Neural progenitor cell (in vitro differentiated cells): Measurements from ENCODE around the gene HOXB4. TPM values are rescaled to one million over a fixed set of nuclear protein-coding genes. Genes with fewer than 3 reads are reported as not detected.

Source experiments
- DNase-seq: peaks from one replicate; pipeline ENCODE4 v3.0.0-alpha.2; 2016; ENCODE audit warnings: low spot score
- H2AFZ ChIP-seq: fragments of 200-600 bp; sonication (generic); replicated peaks from 2 replicates; pipeline ENCODE4 v1.6.1; 2016; ENCODE audit warnings: antibody characterized with exemption
- H3F3A ChIP-seq: fragments of 200-600 bp; sonication (generic); 2 replicates; pipeline ENCODE4 v1.6.1; 2016; ENCODE audit warnings: antibody characterized with exemption, low read depth
- H3K27ac ChIP-seq: fragments of 200-600 bp; sonication (generic); 2 replicates; pipeline ENCODE4 v1.5.1; 2016; ENCODE audit warnings: mild to moderate bottlenecking
- H3K27me3 ChIP-seq: fragments of 200-600 bp; sonication (generic); 2 replicates; pipeline ENCODE4 v1.6.1; 2016; ENCODE audit warnings: mild to moderate bottlenecking, moderate library complexity
- H3K36me3 ChIP-seq: fragments of 200-600 bp; sonication (generic); 2 replicates; pipeline ENCODE4 v1.5.1; 2016
- H3K4me1 ChIP-seq: fragments of 200-600 bp; sonication (generic); 2 replicates; pipeline ENCODE4 v1.6.1; 2016; ENCODE audit warnings: mixed run types
- H3K4me2 ChIP-seq: fragments of 200-600 bp; sonication (generic); 2 replicates; pipeline ENCODE4 v1.6.1; 2016
- H3K4me3 ChIP-seq: fragments of 200-600 bp; sonication (generic); 2 replicates; pipeline ENCODE4 v1.5.1; 2016
- H3K79me2 ChIP-seq: fragments of 200-600 bp; sonication (generic); 2 replicates; pipeline ENCODE4 v1.6.1; 2016; ENCODE audit warnings: low read depth
- H3K9ac ChIP-seq: fragments of 200-600 bp; sonication (generic); 2 replicates; pipeline ENCODE4 v1.6.1; 2016
- H3K9me3 ChIP-seq: fragments of 200-600 bp; sonication (generic); 2 replicates; pipeline ENCODE4 v1.5.1; 2016; ENCODE audit warnings: low read depth
- H4K20me1 ChIP-seq: fragments of 200-600 bp; sonication (generic); 2 replicates; pipeline ENCODE4 v1.6.1; 2016; ENCODE audit warnings: low read depth
- H3K27ac Mint-ChIP-seq: 3 replicates; pipeline ENCODE4 v1.8.0; 2021; ENCODE audit warnings: mixed read lengths
- H3K27me3 Mint-ChIP-seq: 2 replicates; pipeline ENCODE4 v1.8.0; 2022; ENCODE audit warnings: low read depth, mild to moderate bottlenecking, inconsistent platforms, moderate library complexity, mixed read lengths; ENCODE audit not compliant: insufficient read depth
- H3K36me3 Mint-ChIP-seq: 3 replicates; pipeline ENCODE4 v1.8.0; 2021; ENCODE audit warnings: mixed read lengths
- H3K4me1 Mint-ChIP-seq: 3 replicates; pipeline ENCODE4 v1.8.0; 2021; ENCODE audit warnings: mixed read lengths
- H3K4me3 Mint-ChIP-seq: 3 replicates; pipeline ENCODE4 v1.8.0; 2021; ENCODE audit warnings: mild to moderate bottlenecking, moderate library complexity, mixed read lengths
- H3K9me3 Mint-ChIP-seq: 3 replicates; pipeline ENCODE4 v1.8.0; 2020; ENCODE audit warnings: mixed read lengths
- EZH2 ChIP-seq: fragments of 200-600 bp; sonication (generic); IDR thresholded peaks from 2 replicates; pipeline ENCODE4 v1.6.1; 2017; ENCODE audit warnings: antibody characterized with exemption, mild to moderate bottlenecking, moderate library complexity
- EZH2phosphoT487 ChIP-seq: fragments of 200-600 bp; sonication (generic); IDR thresholded peaks from 2 replicates; pipeline ENCODE4 v1.6.1; 2017; ENCODE audit warnings: antibody characterized with exemption
- total RNA-seq: library from RNA; depleted of rRNA; stranded (reverse); fragments of >200 nt; gene quantifications from 2 replicates; pipeline ENCODE4 v1.2.3, GENCODE V29; 2015; ENCODE audit warnings: low replicate concordance
- TF ChIP-seq, protein P1 (sequence below): fragments of 200-600 bp; sonication (generic); IDR thresholded peaks from 2 replicates; pipeline ENCODE4 v1.5.1; 2017; ENCODE audit warnings: antibody characterized with exemption, mild to moderate bottlenecking

HOXB4 gene
- total RNA-seq, 1 donor from 2014 or later: not detected

DNA sequence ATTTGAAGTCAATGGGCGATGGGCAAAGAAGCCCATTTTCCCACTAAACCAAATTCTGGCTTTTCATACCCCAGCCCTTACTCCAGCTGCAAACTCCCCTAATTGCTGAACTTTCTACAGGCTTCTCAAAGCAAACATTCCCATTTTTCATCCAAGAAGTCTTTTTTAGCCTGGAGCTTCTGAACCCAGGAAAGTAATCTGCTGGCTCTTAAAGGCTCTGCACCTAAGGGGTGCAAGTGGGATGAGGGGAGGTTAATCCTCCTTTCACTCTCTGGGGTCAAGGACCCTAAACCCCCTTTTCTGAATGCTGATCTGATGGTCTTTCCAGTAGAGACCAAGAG lies 30.3 kb upstream of the HOXB4 start:
- H3K9ac ChIP-seq: no peak overlapping the region
- H4K20me1 ChIP-seq: peaks cover 94% of the 10 kb centered on the region

DNA sequence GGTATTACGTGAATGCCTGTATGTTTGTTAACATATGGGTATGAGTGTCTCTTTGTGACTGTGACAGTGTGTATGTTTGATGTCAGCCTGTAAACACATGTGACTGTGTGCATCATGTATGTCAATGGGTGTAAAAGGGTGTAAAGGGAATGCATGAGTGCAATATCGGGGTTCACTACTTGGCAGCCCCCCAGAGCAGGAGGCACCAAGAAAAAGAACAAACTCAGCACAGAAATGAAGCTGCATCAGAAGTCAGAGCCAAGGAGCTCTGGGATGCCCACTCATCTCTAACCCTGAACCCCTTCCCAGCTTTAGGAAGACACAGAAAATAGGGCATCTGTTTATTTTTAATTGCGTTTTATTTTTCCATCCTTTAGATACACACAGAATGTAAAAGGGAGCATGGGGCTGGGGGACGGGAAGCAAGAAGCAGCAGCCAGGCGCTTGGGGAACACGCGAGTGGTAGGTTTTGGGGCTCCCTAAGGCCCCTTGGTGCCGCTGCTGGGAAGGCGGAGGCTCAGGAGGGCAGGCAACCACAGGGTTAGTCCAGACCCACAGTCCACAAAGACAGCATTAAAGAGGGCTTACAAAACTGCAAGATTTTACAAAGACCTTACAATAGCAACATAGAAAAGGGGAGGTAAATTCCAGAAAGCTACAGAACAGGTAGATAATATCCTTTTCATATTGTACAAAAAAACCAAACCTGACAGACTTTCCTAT lies 28.9 kb upstream of the HOXB4 start:
- Histone ChIP-seq H4K20me1 (peaks cover 93% of the 10 kb centered on the region), H3F3A (peaks cover 1% of the 10 kb centered on the region), H3K9me3 (no peaks in the 10 kb centered on the region), H3K36me3 (no peaks in the 10 kb centered on the region), H3K9ac (no peak overlapping the region), H2AFZ (no peak overlapping the region), H3K27me3 (peaks cover 100% of the 10 kb centered on the region), H3K79me2 (no peaks in the 10 kb centered on the region), H3K27ac (no peak overlapping the region), H3K4me3 (no peak overlapping the region), H3K4me2 (no peak overlapping the region), H3K4me1 (no peaks in the 10 kb centered on the region)
- TF ChIP-seq EZH2phosphoT487: no peak
- Mint-ChIP-seq H3K4me3 (no peak overlapping the region), H3K9me3 (peaks cover 13% of the 10 kb centered on the region), H3K27me3 (peaks cover 91% of the 10 kb centered on the region), H3K36me3 (no peaks in the 10 kb centered on the region), H3K4me1 (peaks cover 4% of the 10 kb centered on the region), H3K27ac (no peak overlapping the region)
- DNase-seq: no peak

More for the DNA sequence above, 30.3 kb upstream of the HOXB4 start:
- Mint-ChIP-seq H3K4me1 (peaks cover 11% of the 10 kb centered on the region), H3K4me3 (no peak overlapping the region), H3K27me3 (peaks cover 91% of the 10 kb centered on the region), H3K36me3 (no peaks in the 10 kb centered on the region), H3K27ac (no peak overlapping the region), H3K9me3 (peaks cover 12% of the 10 kb centered on the region)
- Histone ChIP-seq H2AFZ (no peak overlapping the region), H3F3A (peaks cover 9% of the 10 kb centered on the region), H3K27ac (no peak overlapping the region), H3K9me3 (no peaks in the 10 kb centered on the region), H3K4me2 (no peak overlapping the region), H3K79me2 (no peaks in the 10 kb centered on the region), H3K4me1 (no peaks in the 10 kb centered on the region), H3K27me3 (peaks cover 100% of the 10 kb centered on the region), H3K4me3 (no peak overlapping the region), H3K36me3 (no peaks in the 10 kb centered on the region)
- DNase-seq: no peak
- no peak for TF ChIP-seq EZH2
- no peak for TF ChIP-seq EZH2phosphoT487
- TF ChIP-seq, protein P1, sequence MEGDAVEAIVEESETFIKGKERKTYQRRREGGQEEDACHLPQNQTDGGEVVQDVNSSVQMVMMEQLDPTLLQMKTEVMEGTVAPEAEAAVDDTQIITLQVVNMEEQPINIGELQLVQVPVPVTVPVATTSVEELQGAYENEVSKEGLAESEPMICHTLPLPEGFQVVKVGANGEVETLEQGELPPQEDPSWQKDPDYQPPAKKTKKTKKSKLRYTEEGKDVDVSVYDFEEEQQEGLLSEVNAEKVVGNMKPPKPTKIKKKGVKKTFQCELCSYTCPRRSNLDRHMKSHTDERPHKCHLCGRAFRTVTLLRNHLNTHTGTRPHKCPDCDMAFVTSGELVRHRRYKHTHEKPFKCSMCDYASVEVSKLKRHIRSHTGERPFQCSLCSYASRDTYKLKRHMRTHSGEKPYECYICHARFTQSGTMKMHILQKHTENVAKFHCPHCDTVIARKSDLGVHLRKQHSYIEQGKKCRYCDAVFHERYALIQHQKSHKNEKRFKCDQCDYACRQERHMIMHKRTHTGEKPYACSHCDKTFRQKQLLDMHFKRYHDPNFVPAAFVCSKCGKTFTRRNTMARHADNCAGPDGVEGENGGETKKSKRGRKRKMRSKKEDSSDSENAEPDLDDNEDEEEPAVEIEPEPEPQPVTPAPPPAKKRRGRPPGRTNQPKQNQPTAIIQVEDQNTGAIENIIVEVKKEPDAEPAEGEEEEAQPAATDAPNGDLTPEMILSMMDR: no peak

DNA sequence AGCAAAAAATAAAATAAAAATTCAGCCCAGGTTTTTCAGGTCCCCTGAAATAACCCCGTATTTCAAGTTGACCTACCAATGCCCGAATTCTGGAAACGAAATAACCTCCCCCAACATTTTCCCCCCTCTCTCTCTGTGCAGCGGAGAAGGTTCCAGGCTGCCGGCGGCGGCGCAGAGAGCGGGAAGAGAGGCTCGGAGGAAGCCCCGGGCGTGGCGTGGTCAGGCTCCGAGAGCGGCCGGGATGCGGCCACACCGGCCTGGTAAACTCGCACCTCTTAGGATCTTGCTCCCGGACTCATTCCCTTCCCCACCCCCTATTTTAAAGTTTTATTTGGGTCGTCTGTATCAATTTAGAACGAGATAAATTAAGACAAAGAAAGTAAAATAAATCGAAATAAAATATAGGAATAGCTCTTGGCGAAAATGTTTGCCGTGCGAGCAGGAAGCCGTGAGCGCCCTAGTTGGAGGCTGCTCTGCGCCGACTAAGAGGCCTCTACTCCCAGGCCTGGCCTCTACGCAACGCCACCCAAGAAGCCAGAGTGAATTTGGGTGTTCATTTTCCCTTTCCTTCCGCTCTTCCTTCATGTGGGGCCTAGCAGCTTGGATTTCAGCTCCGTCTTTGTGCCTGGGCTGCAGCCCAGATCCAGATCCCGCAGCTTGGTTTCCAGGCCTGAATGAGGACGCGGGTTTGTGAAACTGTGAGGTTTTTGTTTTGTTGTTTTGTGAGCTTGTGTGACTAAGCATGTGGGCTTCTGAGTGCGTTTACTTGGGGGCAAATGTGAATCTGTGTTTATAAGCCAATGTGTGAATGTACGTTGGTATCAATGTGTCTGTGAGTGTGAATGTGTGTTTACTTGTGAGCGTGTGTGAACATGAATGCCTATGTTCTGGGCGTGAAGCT lies 28.1 kb upstream of the HOXB4 start:
- no peaks in the 10 kb centered on the region for H3K79me2 ChIP-seq

More for the DNA sequence above, 28.1 kb upstream of the HOXB4 start:
- Histone ChIP-seq H3K4me3 (no peak overlapping the region), H3F3A (no peaks in the 10 kb centered on the region), H3K36me3 (no peaks in the 10 kb centered on the region), H3K9ac (no peak overlapping the region), H2AFZ (no peak overlapping the region), H3K27ac (no peak overlapping the region), H3K27me3 (peaks cover 100% of the 10 kb centered on the region), H3K4me2 (no peak overlapping the region), H3K9me3 (no peaks in the 10 kb centered on the region), H3K4me1 (no peaks in the 10 kb centered on the region), H4K20me1 (peaks cover 93% of the 10 kb centered on the region)
- Mint-ChIP-seq H3K27me3 (peaks cover 93% of the 10 kb centered on the region), H3K36me3 (no peaks in the 10 kb centered on the region), H3K9me3 (peaks cover 13% of the 10 kb centered on the region), H3K4me3 (no peak overlapping the region), H3K27ac (no peak overlapping the region), H3K4me1 (peaks cover 4% of the 10 kb centered on the region)
- TF ChIP-seq EZH2: peak; percentile 100
- TF ChIP-seq, protein P1: no peak
- peak; percentile 92 for TF ChIP-seq EZH2phosphoT487
- DNase-seq: peak; percentile 48
